Stromal cell of bone marrow (primary cell): Measurements from ENCODE around the gene PCDHGC5.

Experiments
- DNase-seq: peaks from one replicate; pipeline ENCODE4 v3.0.0-alpha.2; 2012; ENCODE audit warnings: low read depth

Gene PCDHGC5

GRCh38 chr5:141512911-141513626 is 24.2 kb downstream of the PCDHGC5 start:
- no peak for DNase-seq

- peak; percentile 92 for DNase-seq
Observed at GRCh38 chr5:141513627-141514329, 24.9 kb downstream of the PCDHGC5 start.

GRCh38 chr5:141514330-141515133 is 25.7 kb downstream of the PCDHGC5 start:
- peak; percentile 30 for DNase-seq

GRCh38 chr5:141515141-141515540 is 26.3 kb downstream of the PCDHGC5 start:
- no peak for DNase-seq

GRCh38 chr5:141515946-141516671 is 27.2 kb downstream of the PCDHGC5 start:
- DNase-seq = no peak

- DNase-seq = peak; percentile 39
Observed at GRCh38 chr5:141516672-141517025, 27.8 kb downstream of the PCDHGC5 start.

GRCh38 chr5:141517312-141517711 is 28.4 kb downstream of the PCDHGC5 start:
- no peak for DNase-seq

GRCh38 chr5:141517880-141518617 is 29.2 kb downstream of the PCDHGC5 start:
- DNase-seq = no peak

GRCh38 chr5:141518618-141519015 is 29.7 kb downstream of the PCDHGC5 start:
- no peak for DNase-seq

- DNase-seq = peak; percentile 43
Observed at GRCh38 chr5:141519605-141520565, 31.0 kb downstream of the PCDHGC5 start.

- DNase-seq = peak; percentile 99
Observed at GRCh38 chr5:141521244-141521781, 32.4 kb downstream of the PCDHGC5 start.

GRCh38 chr5:141522301-141522700 is 33.4 kb downstream of the PCDHGC5 start:
- no peak for DNase-seq

GRCh38 chr5:141523991-141524390 is 35.1 kb downstream of the PCDHGC5 start:
- no peak for DNase-seq

- DNase-seq = peak; percentile 96
Observed at GRCh38 chr5:141524604-141525597, 36.0 kb downstream of the PCDHGC5 start.

- DNase-seq = no peak
Observed at GRCh38 chr5:141525653-141526052, 36.8 kb downstream of the PCDHGC5 start.

- no peak for DNase-seq
Observed at GRCh38 chr5:141527426-141527825, 38.5 kb downstream of the PCDHGC5 start.

- DNase-seq = peak; percentile 43
Observed at GRCh38 chr5:141528291-141528984, 39.6 kb downstream of the PCDHGC5 start.

- peak; percentile 67 for DNase-seq
Observed at GRCh38 chr5:141529002-141529401, 40.1 kb downstream of the PCDHGC5 start.
